H7 (cell line): ENCODE results near the gene LRRC46. TPM values are rescaled to one million over a fixed set of nuclear protein-coding genes. Genes with fewer than 3 reads are reported as not detected.

Source experiments
- DNase-seq: peaks from one replicate; pipeline ENCODE4 v3.0.0; 2012
- H3K27me3 ChIP-seq: 2 replicates; pipeline ENCODE4 v1.6.0; 2011; ENCODE audit warnings: mild to moderate bottlenecking, low read length; ENCODE audit not compliant: control insufficient read depth, insufficient read depth
- H3K36me3 ChIP-seq: replicated peaks from 2 replicates; pipeline ENCODE4 v1.5.1; 2011; ENCODE audit warnings: low read length; ENCODE audit not compliant: control insufficient read depth, insufficient read depth
- H3K4me3 ChIP-seq: 2 replicates; pipeline ENCODE4 v1.5.1; 2011; ENCODE audit warnings: low read depth, mild to moderate bottlenecking, control low read depth, low read length, moderate library complexity; ENCODE audit not compliant: insufficient read depth
- total RNA-seq: library from RNA; depleted of rRNA; stranded (reverse); fragments of >200 nt; shearing (Covaris generic); gene quantifications from 2 replicates; pipeline ENCODE4 v1.2.3, GENCODE V29; 2014

Gene LRRC46
- total RNA-seq, 1 experiment from 2014 or later, result 0.21 TPM

DNA sequence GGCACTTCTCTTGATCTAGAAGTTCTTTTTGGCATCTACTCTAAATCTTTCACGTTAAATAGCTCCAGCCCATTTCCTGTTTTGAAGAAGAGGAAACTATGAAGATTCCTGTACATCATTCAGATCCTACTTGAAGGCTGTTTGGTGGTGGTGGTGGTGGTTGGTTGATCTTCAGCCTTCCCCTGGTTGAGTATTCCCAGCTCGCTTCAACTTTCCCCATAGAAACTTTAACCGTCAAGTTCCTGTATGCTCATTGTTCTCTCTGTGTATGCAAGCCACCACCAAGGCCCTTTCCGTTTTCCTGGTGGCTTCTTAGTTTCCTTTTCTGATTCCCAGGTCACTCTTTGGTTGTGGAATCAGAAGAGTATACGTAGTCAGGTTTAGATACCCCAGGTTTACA is 3.3 kb downstream of the LRRC46 start:
- DNase-seq, result no peak
- Histone ChIP-seq H3K36me3 (peaks cover 7% of the 10 kb centered on the region), H3K27me3 (no peaks in the 10 kb centered on the region), H3K4me3 (no peak overlapping the region)

- H3K4me3 ChIP-seq, result no peak overlapping the region
- H3K27me3 ChIP-seq, result peaks cover 6% of the 10 kb centered on the region; the same call in 1 of the 2 replicates
- H3K36me3 ChIP-seq, result peaks cover 7% of the 10 kb centered on the region
- DNase-seq, result peak; percentile 49
Observed at GRCh38 chr17:47836601-47837000, 5.1 kb downstream of the LRRC46 start.

GRCh38 chr17:47837401-47838039 is 6.0 kb downstream of the LRRC46 start:
- Histone ChIP-seq H3K4me3 (no peak overlapping the region), H3K27me3 (peaks cover 6% of the 10 kb centered on the region; the same call in 1 of the 2 replicates), H3K36me3 (peaks cover 7% of the 10 kb centered on the region)
- no peak for DNase-seq

GRCh38 chr17:47838636-47839035 is 7.2 kb downstream of the LRRC46 start:
- Histone ChIP-seq H3K27me3 (peaks cover 7% of the 10 kb centered on the region), H3K36me3 (peaks cover 7% of the 10 kb centered on the region), H3K4me3 (no peak overlapping the region)
- DNase-seq, result no peak

GRCh38 chr17:47839071-47839470 is 7.6 kb downstream of the LRRC46 start:
- DNase-seq, result peak; percentile 33
- Histone ChIP-seq H3K27me3 (peaks cover 8% of the 10 kb centered on the region), H3K4me3 (no peak overlapping the region), H3K36me3 (peaks cover 7% of the 10 kb centered on the region)

DNA sequence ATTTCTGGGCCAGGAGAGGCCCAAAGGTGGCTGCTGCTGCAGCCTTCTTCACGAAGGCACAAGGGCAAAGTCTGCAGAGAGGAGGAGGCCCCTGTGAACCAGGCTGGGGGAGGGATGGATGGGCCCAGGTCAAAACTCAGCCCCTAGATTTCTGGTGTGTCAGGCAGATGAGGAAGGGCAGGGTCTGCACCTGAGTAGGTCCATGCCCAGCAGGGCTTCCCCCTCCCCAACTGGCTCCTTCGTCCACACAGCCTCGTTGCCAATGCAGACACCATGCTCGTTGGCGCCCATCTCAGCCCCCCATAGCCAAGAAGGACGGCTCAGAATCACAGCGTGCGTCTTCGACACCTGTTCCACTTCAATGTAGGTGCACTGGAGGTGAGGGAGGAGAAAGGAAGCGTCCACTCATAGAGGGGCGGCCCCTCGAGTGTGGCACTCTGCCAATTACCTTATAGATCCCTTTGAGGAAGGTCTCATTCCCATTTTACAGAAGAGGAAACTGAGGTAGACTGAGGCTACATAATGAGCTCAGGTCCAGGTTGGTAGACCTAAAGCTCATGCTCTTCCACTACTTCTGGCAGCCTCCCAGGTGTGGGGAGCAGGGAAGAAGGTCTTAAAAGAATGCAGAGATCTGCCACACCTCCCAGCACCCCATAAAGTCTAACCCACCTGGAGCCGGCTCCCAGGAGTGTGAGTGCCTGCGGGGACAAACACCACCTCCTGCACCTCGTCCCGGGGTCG is 8.7 kb downstream of the LRRC46 start:
- DNase-seq, result peak; percentile 46
- Histone ChIP-seq H3K27me3 (peaks cover 16% of the 10 kb centered on the region), H3K36me3 (peaks cover 7% of the 10 kb centered on the region), H3K4me3 (peak overlapping the region; percentile 92)

- peaks cover 6% of the 10 kb centered on the region for H3K36me3 ChIP-seq
- H3K4me3 ChIP-seq, result peak within 1 kb of the TSS; percentile 92
- peaks cover 24% of the 10 kb centered on the region for H3K27me3 ChIP-seq
- DNase-seq, result peak; percentile 98
Observed at GRCh38 chr17:47840742-47841487, 9.4 kb downstream of the LRRC46 start, which contains the start of gene SCRN2. Gene SCRN2, minus strand, starts transcription at chr17:47841273. Its CDS starts 430 bp downstream, at chr17:47840843.

- DNase-seq, result no peak
- Histone ChIP-seq H3K4me3 (peak overlapping the region; percentile 92; the same call in 1 of the 2 replicates), H3K36me3 (peaks cover 2% of the 10 kb centered on the region), H3K27me3 (peaks cover 31% of the 10 kb centered on the region)
Observed at GRCh38 chr17:47841488-47842291, 10.2 kb downstream of the LRRC46 start.

- Histone ChIP-seq H3K27me3 (peaks cover 48% of the 10 kb centered on the region), H3K36me3 (no peaks in the 10 kb centered on the region; the same call in 1 of the 2 replicates), H3K4me3 (no peak overlapping the region)
- DNase-seq, result peak; percentile 74
Observed at GRCh38 chr17:47843391-47843730, 11.9 kb downstream of the LRRC46 start.

- DNase-seq, result no peak
- Histone ChIP-seq H3K4me3 (no peak overlapping the region), H3K27me3 (peaks cover 57% of the 10 kb centered on the region), H3K36me3 (no peaks in the 10 kb centered on the region)
Observed at GRCh38 chr17:47844227-47844626, 12.8 kb downstream of the LRRC46 start.

GRCh38 chr17:47844814-47845715 is 13.6 kb downstream of the LRRC46 start:
- Histone ChIP-seq H3K27me3 (peaks cover 65% of the 10 kb centered on the region), H3K36me3 (no peaks in the 10 kb centered on the region), H3K4me3 (no peak overlapping the region)
- peak; percentile 68 for DNase-seq

DNA sequence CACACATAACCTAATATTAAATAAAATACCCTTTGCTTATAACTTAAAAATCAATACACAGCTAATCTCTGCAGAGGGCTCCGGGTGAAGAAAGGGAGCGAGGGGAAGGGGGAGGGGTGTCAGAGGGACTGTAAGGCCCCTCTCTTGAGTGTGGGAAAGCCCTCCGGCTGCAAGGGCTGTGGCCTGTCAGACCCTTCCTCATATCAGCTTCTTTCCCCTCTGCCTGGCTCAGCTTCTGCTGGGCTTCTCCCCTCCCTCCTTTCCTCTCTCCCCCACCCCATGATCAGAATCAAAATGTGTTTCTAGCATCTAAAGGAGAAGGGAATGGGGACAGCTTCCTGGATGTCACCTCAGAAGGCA is 14.2 kb downstream of the LRRC46 start:
- Histone ChIP-seq H3K27me3 (peaks cover 68% of the 10 kb centered on the region), H3K36me3 (no peaks in the 10 kb centered on the region), H3K4me3 (no peak overlapping the region)
- DNase-seq, result no peak

DNA sequence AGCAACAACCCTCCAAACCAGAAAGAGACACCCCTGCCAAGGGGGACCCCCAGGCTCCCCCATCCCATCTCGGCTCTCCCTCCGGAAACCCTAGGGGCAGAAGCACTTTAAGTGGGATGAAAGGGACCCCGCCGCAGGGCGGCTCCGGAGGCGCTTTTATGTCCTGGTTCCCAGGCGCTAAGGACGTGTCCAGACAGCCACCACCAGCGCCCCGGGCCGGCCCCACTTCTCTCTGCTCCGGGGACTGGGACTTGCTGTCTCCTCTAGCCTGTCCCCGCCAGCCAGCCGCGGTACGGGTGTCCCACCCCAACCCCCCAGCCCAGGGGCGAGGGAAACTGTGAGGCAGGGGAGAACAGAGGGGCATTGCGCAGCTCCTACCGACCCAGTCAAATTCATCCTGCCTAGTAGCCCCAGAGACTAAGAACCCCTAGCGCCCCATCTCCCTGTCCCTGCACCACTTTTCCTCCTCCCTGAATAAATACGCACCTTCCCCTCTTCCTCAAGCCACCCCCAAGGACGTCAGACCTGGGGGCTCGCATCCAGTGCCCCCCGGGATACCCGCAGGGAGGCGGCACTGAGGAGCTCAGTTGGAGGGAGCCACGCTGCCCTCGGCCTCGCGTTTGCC is 15.4 kb downstream of the LRRC46 start:
- peaks cover 74% of the 10 kb centered on the region for H3K27me3 ChIP-seq
- peak overlapping the region; percentile 19; the same call in 1 of the 2 replicates for H3K4me3 ChIP-seq
- DNase-seq, result peak; percentile 78
- no peaks in the 10 kb centered on the region for H3K36me3 ChIP-seq
